Astrocyte (in vitro differentiated cells and primary cell): ENCODE results near the gene LRRC9. TPM values are rescaled to one million over a fixed set of nuclear protein-coding genes. Genes with fewer than 3 reads are reported as not detected.

Experiments
- DNase-seq: peaks from one replicate; pipeline ENCODE4 v3.0.0-alpha.2; 2010; ENCODE audit warnings: low read depth
- FAIRE-seq: peaks from 2 replicates; lab custom pipeline; 2011; peaks lifted over from hg19 to GRCh38; lab: Jason Lieb, UNC
- H2AFZ ChIP-seq: 2 replicates; pipeline ENCODE4 v1.6.0; 2012; ENCODE audit warnings: low read depth, low read length, inconsistent platforms
- H3K27ac ChIP-seq: 2 replicates; pipeline ENCODE4 v1.5.1; 2011; ENCODE audit warnings: low read depth, low read length, inconsistent platforms
- H3K27me3 ChIP-seq: 2 replicates; pipeline ENCODE4 v1.6.0; 2011; ENCODE audit warnings: low read length, inconsistent platforms; ENCODE audit not compliant: insufficient read depth
- H3K36me3 ChIP-seq: 2 replicates; pipeline ENCODE4 v1.5.1; 2011; ENCODE audit warnings: low read length, inconsistent platforms; ENCODE audit not compliant: insufficient read depth
- H3K4me1 ChIP-seq: 2 replicates; pipeline ENCODE4 v1.5.1; 2011; ENCODE audit warnings: low read length, inconsistent platforms; ENCODE audit not compliant: insufficient read depth
- H3K4me2 ChIP-seq: 2 replicates; pipeline ENCODE4 v1.6.0; 2012; ENCODE audit warnings: low read length, inconsistent platforms
- H3K4me3 ChIP-seq: 2 replicates; pipeline ENCODE4 v1.5.1; 2011; ENCODE audit warnings: low read depth, mild to moderate bottlenecking, low read length, inconsistent platforms; ENCODE audit not compliant: insufficient read depth
- H3K79me2 ChIP-seq: 2 replicates; pipeline ENCODE4 v1.6.0; 2012; ENCODE audit warnings: mild to moderate bottlenecking, low read length, inconsistent platforms; ENCODE audit not compliant: insufficient read depth
- H3K9ac ChIP-seq: 2 replicates; pipeline ENCODE4 v1.6.0; 2012; ENCODE audit warnings: mild to moderate bottlenecking, low read length, inconsistent platforms
- H3K9me3 ChIP-seq: 2 replicates; pipeline ENCODE4 v1.5.1; 2012; ENCODE audit warnings: low read depth, mild to moderate bottlenecking, low read length, inconsistent platforms; ENCODE audit not compliant: insufficient read depth
- H4K20me1 ChIP-seq: 2 replicates; pipeline ENCODE4 v1.6.0; 2012; ENCODE audit warnings: low read length, inconsistent platforms; ENCODE audit not compliant: insufficient read depth
- H3K27ac Mint-ChIP-seq: one replicate; pipeline ENCODE4 v1.8.0; 2021; ENCODE audit warnings: mild to moderate bottlenecking, mixed read lengths; ENCODE audit not compliant: unreplicated experiment
- H3K27me3 Mint-ChIP-seq: one replicate; pipeline ENCODE4 v1.8.0; 2021; ENCODE audit warnings: low read depth, mixed read lengths; ENCODE audit not compliant: unreplicated experiment
- H3K36me3 Mint-ChIP-seq: one replicate; pipeline ENCODE4 v1.8.0; 2021; ENCODE audit warnings: low read depth, mixed read lengths; ENCODE audit not compliant: unreplicated experiment
- H3K4me1 Mint-ChIP-seq: one replicate; pipeline ENCODE4 v1.8.0; 2021; ENCODE audit warnings: low read depth, mixed read lengths; ENCODE audit not compliant: unreplicated experiment
- H3K4me3 Mint-ChIP-seq: one replicate; pipeline ENCODE4 v1.8.0; 2021; ENCODE audit warnings: mild to moderate bottlenecking, moderate library complexity, mixed read lengths; ENCODE audit not compliant: unreplicated experiment
- H3K9me3 Mint-ChIP-seq: one replicate; pipeline ENCODE4 v1.8.0; 2021; ENCODE audit warnings: mild to moderate bottlenecking, mixed read lengths; ENCODE audit not compliant: unreplicated experiment
- EZH2 ChIP-seq: IDR thresholded peaks from 2 replicates; pipeline ENCODE4 v1.6.1; 2012; ENCODE audit warnings: mild to moderate bottlenecking, low read length, inconsistent platforms; ENCODE audit not compliant: insufficient read depth
- total RNA-seq: library from RNA; stranded (reverse); gene quantifications from 2 replicates; pipeline ENCODE4 v1.2.1, GENCODE V29; 2021
- TF ChIP-seq, protein P1 (sequence below): IDR thresholded peaks from 2 replicates; pipeline ENCODE4 v1.5.1; 2011; ENCODE audit warnings: low read depth, mild to moderate bottlenecking, inconsistent platforms, low read length, moderate library complexity; ENCODE audit not compliant: insufficient read depth

LRRC9 gene
- total RNA-seq, 1 donor from 2014 or later: 0.05 TPM

DNA sequence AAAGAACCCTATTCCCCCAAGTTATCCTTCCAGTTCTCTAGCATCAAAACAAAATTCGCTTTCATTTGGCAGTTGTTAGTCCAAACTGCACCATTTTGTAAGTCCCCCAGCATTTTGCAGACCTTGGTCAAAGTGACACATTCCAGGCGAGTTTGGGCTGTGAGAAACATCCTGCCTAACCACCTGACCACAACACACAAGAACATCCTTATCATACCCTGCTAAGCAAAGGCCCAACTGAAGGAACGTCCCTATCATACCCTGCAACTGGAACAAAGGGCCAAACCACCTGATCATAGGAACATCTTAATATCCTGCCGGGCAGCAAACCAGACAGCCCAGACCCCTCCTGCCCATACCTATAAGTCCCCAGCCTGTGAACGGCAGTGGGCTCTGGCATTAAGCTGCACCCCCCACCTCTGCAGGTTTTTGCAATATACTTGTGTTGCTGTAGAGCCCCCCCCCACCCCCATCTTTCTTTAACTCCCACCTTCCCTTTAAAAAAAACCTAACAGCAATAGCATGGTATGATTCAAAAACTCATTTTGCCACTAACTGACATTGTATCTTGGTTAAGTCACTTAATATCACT is 174.5 kb downstream of the LRRC9 start:
- TF ChIP-seq, protein P1, sequence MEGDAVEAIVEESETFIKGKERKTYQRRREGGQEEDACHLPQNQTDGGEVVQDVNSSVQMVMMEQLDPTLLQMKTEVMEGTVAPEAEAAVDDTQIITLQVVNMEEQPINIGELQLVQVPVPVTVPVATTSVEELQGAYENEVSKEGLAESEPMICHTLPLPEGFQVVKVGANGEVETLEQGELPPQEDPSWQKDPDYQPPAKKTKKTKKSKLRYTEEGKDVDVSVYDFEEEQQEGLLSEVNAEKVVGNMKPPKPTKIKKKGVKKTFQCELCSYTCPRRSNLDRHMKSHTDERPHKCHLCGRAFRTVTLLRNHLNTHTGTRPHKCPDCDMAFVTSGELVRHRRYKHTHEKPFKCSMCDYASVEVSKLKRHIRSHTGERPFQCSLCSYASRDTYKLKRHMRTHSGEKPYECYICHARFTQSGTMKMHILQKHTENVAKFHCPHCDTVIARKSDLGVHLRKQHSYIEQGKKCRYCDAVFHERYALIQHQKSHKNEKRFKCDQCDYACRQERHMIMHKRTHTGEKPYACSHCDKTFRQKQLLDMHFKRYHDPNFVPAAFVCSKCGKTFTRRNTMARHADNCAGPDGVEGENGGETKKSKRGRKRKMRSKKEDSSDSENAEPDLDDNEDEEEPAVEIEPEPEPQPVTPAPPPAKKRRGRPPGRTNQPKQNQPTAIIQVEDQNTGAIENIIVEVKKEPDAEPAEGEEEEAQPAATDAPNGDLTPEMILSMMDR: no peak
- TF ChIP-seq EZH2: no peak
- Mint-ChIP-seq H3K36me3 (peaks cover 12% of the 10 kb centered on the region), H3K27me3 (no peaks in the 10 kb centered on the region), H3K9me3 (no peaks in the 10 kb centered on the region), H3K4me1 (peaks cover 19% of the 10 kb centered on the region), H3K4me3 (peak overlapping the region; percentile 94), H3K27ac (peak overlapping the region; percentile 84)
- Histone ChIP-seq H2AFZ (no peak overlapping the region), H3K36me3 (peaks cover 3% of the 10 kb centered on the region), H3K9ac (peak overlapping the region; percentile 33), H3K27me3 (no peaks in the 10 kb centered on the region), H3K4me1 (peaks cover 23% of the 10 kb centered on the region), H3K4me3 (peak overlapping the region; percentile 98), H3K9me3 (no peaks in the 10 kb centered on the region), H3K27ac (peak overlapping the region; percentile 98), H3K4me2 (peak overlapping the region; percentile 92), H3K79me2 (peaks cover 74% of the 10 kb centered on the region), H4K20me1 (peaks cover 47% of the 10 kb centered on the region)
- DNase-seq (peak; percentile 84), FAIRE-seq (peak; percentile 29)

DNA sequence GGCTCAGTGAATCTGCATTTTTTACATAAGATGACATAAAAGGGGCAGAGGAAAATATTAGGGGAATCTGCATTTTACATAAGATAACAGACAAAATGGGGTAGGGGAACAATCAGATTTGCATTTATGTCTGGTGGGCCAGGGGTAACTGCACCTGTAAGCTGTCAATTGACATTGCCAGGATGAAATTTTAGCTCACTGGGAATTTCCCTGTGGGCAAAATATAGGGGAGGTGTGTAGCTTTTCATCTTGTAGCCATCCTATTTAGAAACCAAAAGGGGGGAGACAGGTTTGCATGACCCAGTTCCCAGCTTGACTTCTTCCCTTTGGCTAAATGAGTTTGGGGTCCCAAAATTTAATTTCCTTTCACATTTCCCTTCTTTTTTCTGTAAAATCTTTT is 175.3 kb downstream of the LRRC9 start:
- Histone ChIP-seq H3K79me2 (peaks cover 82% of the 10 kb centered on the region), H3K27me3 (no peaks in the 10 kb centered on the region), H3K4me2 (peak overlapping the region; percentile 92), H3K27ac (peak overlapping the region; percentile 9), H3K4me1 (peaks cover 23% of the 10 kb centered on the region), H3K9ac (peak overlapping the region; percentile 22), H4K20me1 (peaks cover 53% of the 10 kb centered on the region), H3K36me3 (peaks cover 3% of the 10 kb centered on the region), H3K4me3 (no peak overlapping the region), H3K9me3 (no peaks in the 10 kb centered on the region), H2AFZ (no peak overlapping the region)
- DNase-seq (no peak), FAIRE-seq (no peak)
- peak overlapping the region; percentile 94 for H3K4me3 Mint-ChIP-seq
- peaks cover 19% of the 10 kb centered on the region for H3K4me1 Mint-ChIP-seq
- H3K27ac Mint-ChIP-seq: no peak overlapping the region
- peaks cover 12% of the 10 kb centered on the region for H3K36me3 Mint-ChIP-seq
- no peaks in the 10 kb centered on the region for H3K9me3 Mint-ChIP-seq
- TF ChIP-seq, protein P1: no peak
- no peak for TF ChIP-seq EZH2
- H3K27me3 Mint-ChIP-seq: no peaks in the 10 kb centered on the region

DNA sequence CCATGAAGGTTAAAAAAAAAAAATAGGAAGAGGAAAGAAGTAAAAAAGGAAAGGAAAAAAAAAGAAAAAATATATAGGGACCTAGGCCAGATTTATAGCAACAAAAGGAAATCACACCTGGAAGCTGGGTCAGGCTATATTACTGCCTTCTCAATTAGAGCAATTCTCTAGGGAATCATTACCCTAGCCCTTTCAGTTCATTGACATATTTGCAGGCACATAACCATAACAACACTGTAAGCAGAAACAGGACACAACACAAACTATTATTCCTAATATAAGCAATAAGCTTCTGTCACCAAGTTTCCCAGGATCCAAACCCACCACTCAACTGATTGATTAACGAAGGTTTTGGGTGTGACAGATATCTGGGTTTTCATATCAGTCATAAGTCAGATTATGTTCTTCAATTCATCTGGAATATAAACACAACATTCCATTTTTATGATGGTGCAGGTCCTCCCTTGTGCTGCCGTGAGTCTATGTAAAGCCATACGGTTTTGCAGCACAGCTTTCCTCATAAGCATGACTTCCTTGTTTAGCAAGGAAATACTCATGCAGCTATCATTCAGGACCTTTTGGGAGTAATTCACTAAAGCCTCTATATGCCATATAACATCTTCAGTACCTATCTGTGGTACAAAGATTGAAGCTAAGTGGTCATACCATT is 176.0 kb downstream of the LRRC9 start:
- Mint-ChIP-seq H3K4me1 (peaks cover 20% of the 10 kb centered on the region), H3K27ac (no peak overlapping the region), H3K9me3 (no peaks in the 10 kb centered on the region), H3K36me3 (peaks cover 12% of the 10 kb centered on the region), H3K4me3 (no peak overlapping the region), H3K27me3 (no peaks in the 10 kb centered on the region)
- H3K27me3 ChIP-seq: no peaks in the 10 kb centered on the region
- no peak overlapping the region for H2AFZ ChIP-seq
- no peak overlapping the region for H3K9ac ChIP-seq
- TF ChIP-seq, protein P1: no peak
- no peak for TF ChIP-seq EZH2
- peak overlapping the region; percentile 59 for H3K27ac ChIP-seq
- H3K79me2 ChIP-seq: peaks cover 89% of the 10 kb centered on the region
- peak; percentile 66 for FAIRE-seq
- DNase-seq: peak; percentile 79
- peaks cover 56% of the 10 kb centered on the region for H4K20me1 ChIP-seq
- H3K36me3 ChIP-seq: peaks cover 3% of the 10 kb centered on the region
- peaks cover 23% of the 10 kb centered on the region for H3K4me1 ChIP-seq
- H3K4me2 ChIP-seq: peak overlapping the region; percentile 92
- H3K4me3 ChIP-seq: peak overlapping the region; percentile 6
- no peaks in the 10 kb centered on the region for H3K9me3 ChIP-seq
